A204.1 (cell line): Measurements from ENCODE around the gene OTX2.

Experiments
- FAIRE-seq: peaks from 2 replicates; lab custom pipeline; 2012; peaks lifted over from hg19 to GRCh38; lab: Jason Lieb, UNC

The OTX2 gene

GRCh38 chr14:56794557-56795283 is 15.6 kb downstream of the OTX2 start:
- no peak for FAIRE-seq

- FAIRE-seq, result no peak
These were observed 16.2 kb downstream of the OTX2 start for GRCh38 chr14:56794088-56794556.

DNA sequence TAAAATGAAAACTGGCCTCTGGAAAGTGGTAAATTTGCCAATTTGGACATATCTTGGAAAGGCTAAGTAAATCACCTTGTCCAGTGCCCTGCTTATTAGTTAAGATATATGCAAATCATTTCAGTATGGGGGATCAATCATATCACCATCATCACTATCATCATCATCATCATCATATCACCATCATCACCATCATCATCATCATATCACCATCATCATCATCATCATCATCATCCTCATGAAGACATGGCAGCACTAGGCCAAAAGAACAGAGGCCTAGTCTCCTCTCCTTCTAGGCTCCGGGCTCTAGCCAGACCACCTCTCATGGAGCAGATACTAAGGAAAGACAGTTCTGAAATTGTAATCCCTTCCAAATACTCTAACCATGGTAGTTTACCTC is 20.3 kb downstream of the OTX2 start:
- no peak for FAIRE-seq

DNA sequence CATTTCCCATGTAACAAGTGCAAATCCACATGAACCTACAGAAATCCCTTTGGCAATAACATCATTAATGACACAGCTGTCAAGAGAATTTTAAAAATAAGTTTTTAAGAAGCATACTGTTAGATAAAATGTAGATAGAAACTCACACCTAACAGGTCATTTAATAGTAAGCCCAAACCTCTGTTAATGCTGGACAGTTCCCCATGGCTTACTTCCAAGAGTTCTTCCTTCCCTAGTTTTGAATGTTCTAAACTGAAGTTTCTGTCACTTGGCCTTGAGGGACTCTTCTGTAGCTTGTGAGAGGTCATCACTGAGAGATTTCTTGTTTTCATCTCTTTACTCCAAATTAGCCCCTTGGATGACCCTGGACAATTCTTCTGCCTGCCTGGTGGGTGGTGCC is 22.7 kb downstream of the OTX2 start:
- no peak for FAIRE-seq

DNA sequence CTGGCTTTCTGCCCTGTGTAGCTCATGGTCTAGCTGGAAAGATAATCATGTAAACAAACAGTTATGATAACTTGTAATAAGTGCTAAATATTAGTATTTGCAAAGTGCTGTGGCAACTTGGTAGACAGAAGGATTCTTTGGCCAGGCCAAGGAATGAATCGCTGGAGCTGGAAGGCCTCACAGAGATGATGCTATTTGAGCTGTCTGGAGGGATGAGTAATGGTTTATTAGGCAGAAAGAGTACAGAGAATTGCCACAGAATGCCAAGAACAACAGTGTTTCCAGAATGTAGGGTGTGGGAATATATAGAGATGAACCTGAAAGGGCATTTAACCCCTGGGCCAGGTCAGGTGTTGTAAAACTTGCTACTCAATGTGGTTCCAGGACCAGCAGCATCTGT is 27.6 kb downstream of the OTX2 start:
- no peak for FAIRE-seq

- FAIRE-seq, result no peak
These were observed 35.8 kb downstream of the OTX2 start for GRCh38 chr14:56774503-56774902.

DNA sequence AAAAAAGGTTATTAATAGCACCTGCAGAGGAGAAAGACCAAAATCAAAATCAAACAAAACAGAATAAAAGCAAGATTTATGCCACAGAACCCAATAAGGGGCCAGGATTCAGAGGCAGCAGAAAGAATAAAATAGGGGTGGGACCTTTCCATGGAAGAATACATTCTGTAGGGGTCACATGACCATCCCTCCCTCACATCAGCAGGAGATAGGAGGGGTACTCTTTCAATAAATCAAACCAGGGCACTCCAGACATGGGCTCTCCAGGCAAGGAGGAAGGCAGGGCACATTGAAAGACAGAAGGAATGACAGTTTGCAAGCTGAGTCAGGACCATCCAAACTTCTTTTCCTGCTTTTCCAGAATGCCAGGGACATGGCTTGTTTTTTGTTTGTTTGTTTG is 39.8 kb downstream of the OTX2 start:
- FAIRE-seq, result no peak

- FAIRE-seq, result no peak
These were observed 49.9 kb downstream of the OTX2 start for GRCh38 chr14:56760164-56760914.

DNA sequence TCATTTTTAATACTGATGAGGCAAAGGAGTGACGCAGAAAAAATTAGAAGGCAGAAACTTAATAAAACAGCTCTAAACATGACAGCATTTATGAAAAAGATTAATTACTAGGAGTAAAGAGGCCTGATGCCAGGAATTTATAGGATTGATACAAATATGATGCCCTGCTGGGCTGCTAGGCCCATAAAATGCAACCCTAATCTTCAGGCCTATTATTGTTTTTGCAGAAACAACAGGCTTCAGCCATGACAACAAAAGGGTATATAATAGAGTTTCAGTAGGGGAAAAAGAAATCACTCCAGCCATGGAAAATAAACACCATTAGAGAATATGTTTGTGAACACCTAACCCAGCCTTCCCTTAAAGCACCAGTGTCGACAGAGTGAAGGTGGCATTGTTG is 50.6 kb downstream of the OTX2 start:
- no peak for FAIRE-seq

DNA sequence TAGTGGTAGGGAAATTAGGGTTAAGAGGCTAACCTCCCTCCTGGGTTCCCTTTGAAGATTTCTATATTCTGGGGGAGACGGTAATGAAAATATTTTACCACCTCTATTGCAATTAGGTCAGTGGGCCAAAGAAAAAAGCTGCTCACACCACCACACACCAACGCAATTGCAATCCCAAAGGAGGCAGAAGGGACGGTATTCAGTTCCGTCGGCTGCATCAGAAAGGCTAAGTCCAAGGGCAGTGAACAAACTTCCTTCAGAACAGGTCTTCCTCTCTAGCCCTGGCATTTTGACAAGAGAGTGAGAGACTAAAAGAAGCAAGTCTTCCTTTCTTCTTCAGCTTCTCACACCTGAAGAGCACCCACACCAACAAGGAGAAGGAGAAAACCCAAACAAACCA is 51.2 kb downstream of the OTX2 start:
- no peak for FAIRE-seq

- no peak for FAIRE-seq
These were observed 55.4 kb downstream of the OTX2 start for GRCh38 chr14:56754921-56755320.

GRCh38 chr14:56753396-56753795 is 56.9 kb downstream of the OTX2 start:
- no peak for FAIRE-seq

- no peak for FAIRE-seq
These were observed 57.9 kb downstream of the OTX2 start for GRCh38 chr14:56752428-56752827.

GRCh38 chr14:56751471-56751870 is 58.8 kb downstream of the OTX2 start:
- no peak for FAIRE-seq
